A549 (cell line): Measurements from ENCODE around the gene RPL9.

Experiments used
- CHD2 ChIP-seq: fragments of 150-350 bp; IDR thresholded peaks from 2 replicates; pipeline ENCODE4 v1.6.1; 2014; ENCODE audit warnings: low read length; ENCODE audit not compliant: partially characterized antibody
- TF ChIP-seq, protein P1 (sequence below): fragments of >200 bp; sonication (Bioruptor Twin); formaldehyde crosslinking; IDR thresholded peaks from 3 replicates; pipeline ENCODE4 v1.5.1; 2016

DNA sequence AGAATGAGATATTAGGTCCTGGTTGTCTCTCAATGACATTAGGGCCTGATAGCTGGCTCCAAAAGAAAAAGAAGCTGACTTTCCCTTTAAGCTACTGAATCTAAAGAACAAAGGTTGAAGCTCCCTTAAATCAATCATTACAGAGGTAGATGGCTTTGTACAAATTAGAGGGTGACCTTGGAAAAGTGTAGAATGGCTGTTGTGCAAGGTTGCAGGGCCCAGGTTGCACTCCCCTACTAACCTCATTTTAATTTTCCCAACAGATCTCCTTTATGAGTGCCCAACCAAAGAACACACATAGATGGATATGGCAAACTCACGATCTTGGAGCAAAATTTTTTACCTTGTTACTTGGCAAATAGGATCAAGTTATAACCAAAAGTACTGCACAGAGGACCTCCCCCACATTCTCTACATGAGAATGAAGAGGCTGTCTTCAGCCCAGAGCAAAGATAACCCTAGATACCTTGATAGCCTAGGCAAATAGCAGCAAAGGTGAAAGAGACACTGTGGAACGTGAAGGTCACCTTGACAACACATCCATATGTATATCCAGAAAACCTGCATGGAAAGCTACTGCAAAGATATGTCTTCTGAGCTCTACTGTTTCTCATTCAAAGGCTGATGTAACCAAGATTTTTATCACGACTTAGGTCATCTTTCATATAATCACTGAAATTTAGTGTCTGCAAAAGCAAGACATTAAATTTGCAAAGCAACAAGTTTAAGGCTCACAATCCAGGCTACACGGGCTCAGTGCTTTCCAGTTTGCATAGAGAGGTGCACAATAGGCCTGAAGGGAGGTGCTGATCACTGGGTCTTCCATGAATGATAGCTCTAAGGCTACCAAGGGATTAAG is 29.0 kb downstream of the RPL9 start:
- no peak for TF ChIP-seq CHD2
- TF ChIP-seq, protein P1, sequence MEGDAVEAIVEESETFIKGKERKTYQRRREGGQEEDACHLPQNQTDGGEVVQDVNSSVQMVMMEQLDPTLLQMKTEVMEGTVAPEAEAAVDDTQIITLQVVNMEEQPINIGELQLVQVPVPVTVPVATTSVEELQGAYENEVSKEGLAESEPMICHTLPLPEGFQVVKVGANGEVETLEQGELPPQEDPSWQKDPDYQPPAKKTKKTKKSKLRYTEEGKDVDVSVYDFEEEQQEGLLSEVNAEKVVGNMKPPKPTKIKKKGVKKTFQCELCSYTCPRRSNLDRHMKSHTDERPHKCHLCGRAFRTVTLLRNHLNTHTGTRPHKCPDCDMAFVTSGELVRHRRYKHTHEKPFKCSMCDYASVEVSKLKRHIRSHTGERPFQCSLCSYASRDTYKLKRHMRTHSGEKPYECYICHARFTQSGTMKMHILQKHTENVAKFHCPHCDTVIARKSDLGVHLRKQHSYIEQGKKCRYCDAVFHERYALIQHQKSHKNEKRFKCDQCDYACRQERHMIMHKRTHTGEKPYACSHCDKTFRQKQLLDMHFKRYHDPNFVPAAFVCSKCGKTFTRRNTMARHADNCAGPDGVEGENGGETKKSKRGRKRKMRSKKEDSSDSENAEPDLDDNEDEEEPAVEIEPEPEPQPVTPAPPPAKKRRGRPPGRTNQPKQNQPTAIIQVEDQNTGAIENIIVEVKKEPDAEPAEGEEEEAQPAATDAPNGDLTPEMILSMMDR, result no peak
